Measurements from ENCODE around the gene ZNF655.
A peak's percentile ranks its signal among the peaks of the same experiment; 100 is the strongest.

The ZNF655 gene

DNA sequence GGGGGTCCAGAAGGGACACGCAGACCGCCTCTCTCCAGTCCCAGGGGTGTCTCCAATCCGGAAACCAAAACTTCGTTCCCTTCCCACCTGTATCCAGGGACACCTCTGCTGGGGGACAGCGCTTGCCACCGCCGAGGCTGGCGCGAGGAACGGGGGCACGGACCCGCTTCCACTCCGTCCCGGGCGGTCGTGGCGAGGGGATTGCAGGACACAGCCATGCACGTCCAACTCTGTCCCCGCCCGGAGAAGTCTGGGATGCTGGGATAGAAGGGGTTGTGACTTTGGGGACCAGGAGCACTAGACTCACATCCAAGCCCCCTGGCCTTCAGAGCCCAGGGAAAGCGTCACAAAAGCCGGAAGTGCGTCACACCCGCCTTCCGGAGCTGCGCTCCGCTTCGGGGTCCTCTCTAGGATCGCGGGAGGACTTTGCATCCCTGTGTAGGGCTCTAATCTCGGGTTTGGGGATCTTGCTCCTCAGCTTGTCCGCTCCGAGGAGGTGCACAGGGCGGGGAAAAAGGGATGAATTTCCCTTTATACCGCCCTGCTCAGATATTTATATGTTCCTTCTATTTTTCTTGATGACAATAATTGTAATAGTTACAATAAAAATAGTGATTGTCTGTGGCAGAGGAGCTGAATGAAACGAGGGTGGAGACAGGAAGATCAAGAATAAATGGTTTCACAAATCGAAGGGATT is 6.5 kb upstream of the ZNF655 start, which contains the start of gene FAM200A:
TSS of gene FAM200A (minus strand) at position 348 of the 697 bp plus-strand sequence. CDS start 3,707 bp downstream, outside the sequence.
- TF ChIP-seq, protein P1, sequence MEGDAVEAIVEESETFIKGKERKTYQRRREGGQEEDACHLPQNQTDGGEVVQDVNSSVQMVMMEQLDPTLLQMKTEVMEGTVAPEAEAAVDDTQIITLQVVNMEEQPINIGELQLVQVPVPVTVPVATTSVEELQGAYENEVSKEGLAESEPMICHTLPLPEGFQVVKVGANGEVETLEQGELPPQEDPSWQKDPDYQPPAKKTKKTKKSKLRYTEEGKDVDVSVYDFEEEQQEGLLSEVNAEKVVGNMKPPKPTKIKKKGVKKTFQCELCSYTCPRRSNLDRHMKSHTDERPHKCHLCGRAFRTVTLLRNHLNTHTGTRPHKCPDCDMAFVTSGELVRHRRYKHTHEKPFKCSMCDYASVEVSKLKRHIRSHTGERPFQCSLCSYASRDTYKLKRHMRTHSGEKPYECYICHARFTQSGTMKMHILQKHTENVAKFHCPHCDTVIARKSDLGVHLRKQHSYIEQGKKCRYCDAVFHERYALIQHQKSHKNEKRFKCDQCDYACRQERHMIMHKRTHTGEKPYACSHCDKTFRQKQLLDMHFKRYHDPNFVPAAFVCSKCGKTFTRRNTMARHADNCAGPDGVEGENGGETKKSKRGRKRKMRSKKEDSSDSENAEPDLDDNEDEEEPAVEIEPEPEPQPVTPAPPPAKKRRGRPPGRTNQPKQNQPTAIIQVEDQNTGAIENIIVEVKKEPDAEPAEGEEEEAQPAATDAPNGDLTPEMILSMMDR (IDR thresholded peaks at IDR 0.05; ENCODE audit: extremely low read depth, missing control alignments), result no peak
- peak; percentile 94 for DNase-seq (ENCODE audit: low spot score)

DNA sequence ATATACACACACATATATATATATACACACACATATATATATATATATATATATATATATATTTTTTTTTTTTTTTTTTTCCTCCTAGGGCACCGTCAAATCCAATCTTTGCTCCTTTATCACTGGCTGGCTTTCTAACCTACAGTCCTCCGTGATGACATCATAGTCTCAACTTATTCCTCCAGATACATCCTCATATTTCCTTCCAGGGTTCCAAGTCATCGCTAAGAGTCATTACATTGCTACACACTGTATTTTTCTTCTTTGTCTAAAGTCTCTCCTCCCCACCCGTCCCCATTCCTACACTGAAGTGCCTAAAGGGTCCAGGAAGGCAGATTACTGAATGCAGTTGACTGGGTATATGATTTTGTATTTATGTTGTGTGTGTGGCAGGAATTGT is 5.4 kb upstream of the ZNF655 start:
- DNase-seq (ENCODE audit: low spot score), result no peak
- TF ChIP-seq, protein P1 (IDR thresholded peaks at IDR 0.05; ENCODE audit: extremely low read depth, missing control alignments), result no peak

DNA sequence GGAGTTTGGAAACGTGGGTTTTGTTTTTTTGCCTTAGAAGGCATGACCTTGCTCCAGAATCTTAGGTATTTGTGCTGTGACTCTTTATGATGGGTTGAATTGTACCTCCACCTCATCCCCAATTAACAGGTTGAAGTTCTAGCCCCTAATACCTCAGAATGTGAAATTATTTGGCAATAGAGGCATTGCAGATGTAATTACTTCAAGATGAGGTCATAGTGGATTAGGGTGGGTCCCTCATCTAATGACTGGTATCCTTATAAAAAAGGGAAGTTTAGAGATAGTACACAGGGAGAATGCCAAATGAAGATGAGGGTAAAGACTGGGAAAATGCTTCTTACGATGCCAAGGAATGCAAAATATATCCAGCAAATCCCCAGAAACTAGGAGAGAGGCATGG is 3.5 kb upstream of the ZNF655 start:
- DNase-seq (ENCODE audit: low spot score), result no peak
- TF ChIP-seq, protein P1 (IDR thresholded peaks at IDR 0.05; ENCODE audit: extremely low read depth, missing control alignments), result no peak

DNA sequence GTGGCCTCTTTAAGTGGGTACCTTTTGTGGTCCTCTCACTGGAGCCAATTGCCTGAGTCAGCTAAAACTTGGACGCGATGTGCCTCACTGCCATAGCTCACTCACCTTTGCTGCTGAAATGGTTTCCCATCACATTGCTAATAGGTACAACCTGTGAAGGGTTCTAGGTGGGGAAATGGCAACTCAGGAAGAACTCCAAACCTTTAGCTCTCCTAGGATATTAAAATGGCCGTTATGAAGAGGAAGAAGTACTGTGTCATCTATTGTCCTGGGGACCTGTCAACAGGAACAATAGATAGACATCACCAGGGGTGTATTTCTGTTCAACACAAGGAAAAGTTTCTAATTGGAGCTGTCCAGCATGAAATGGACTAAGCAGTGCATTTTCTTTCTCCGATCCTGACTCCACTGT is 1.2 kb upstream of the ZNF655 start:
- TF ChIP-seq, protein P1 (IDR thresholded peaks at IDR 0.05; ENCODE audit: extremely low read depth, missing control alignments), result no peak
- no peak for DNase-seq (ENCODE audit: low spot score)

DNA sequence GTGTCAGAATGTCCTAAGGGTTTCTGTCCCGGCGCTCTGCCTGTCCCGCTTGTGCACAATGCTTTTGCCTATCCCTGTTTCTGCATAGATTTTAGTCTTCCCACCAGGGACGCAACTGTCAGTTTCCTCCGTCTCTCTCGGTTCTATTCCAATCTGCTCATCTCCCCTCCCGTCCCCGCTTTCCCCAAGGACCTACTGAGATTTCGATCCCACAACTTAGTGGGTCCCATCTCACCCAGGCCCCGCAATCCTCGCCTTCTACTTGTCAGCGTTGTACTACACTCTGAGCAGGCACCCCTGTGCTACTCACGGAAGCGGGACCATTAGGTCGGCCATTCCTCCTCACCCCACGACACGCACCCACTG is 519 bp upstream of the ZNF655 start:
- TF ChIP-seq, protein P1 (IDR thresholded peaks at IDR 0.05; ENCODE audit: extremely low read depth, missing control alignments), result no peak
- no peak for DNase-seq (ENCODE audit: low spot score)

DNA sequence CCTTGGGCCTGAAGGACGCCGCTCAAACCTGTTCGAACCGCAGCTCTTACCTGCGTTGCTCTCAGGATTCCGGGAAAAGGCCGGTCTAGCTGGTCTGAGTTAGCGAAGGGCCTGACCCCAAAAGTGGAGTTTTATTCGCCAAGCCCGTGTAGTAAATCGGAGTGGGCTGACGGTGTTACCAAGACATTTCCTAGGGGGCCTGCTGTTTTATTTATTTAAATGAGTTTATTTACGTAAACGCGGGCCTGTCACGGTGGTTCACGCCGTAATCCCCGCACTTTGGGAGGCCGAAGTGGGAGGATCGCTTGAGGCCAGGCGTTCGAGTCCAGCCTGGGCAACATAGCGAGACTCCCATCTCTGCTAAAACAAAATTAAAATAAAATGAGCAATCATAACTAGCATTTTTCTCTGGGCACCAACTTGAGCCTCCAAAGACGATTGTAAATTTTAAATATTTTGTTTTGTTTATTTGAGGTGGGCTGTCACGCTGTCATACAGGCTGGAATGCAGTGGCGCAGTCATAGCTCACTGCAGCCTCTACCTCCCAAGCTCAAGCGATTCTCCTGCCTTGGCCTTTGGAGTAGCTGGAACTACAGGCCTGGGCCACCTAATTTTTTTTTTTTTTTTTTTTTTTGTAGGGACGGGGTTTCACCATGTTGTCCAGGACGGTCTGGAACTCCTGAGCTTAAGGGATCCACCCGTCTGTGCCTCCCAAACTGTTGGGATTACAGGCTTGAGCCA is 903 bp downstream of the ZNF655 start:
- TF ChIP-seq, protein P1 (IDR thresholded peaks at IDR 0.05; ENCODE audit: extremely low read depth, missing control alignments), result no peak
- no peak for DNase-seq (ENCODE audit: low spot score)
